ENCODE results near the gene VWDE.

VWDE gene

DNA sequence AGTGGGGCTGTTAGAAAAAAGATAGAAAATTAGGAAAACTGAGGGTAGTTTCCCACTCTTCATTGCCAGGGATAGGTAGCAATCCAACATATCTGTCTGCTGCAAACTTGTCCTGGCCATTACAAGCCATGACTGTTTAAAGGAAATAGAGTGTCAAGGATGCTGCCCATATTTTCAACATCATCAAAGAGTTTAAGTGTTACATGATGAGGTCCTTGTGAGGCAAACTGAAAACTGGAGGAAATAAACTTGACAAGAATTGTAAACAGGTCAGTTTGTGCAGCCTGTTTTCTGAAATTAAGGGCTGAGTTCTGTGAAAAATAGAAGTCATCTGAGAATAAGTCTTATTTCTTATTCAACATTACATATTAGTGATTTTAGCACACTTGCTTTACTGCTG is 78.0 kb downstream of the VWDE start:
- no peak overlapping the region for H2AFZ ChIP-seq

DNA sequence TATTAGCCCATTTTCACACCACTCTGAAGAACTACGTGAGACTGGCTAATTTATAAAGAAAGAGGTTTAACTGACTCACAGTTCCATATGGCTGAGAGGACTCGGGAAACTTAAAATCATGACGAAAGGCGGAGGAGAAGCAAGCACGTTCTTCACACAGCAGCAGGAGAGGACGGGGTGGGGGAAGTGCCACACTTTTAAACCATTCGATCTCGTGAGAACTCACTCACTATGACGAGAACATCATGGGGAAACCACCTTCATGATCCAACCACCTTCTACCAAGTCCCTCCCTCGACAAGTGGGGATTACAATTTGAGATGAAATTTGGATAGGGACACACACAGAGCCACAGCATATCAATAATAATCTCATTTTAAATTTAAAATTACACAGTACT is 80.2 kb downstream of the VWDE start:
- Histone ChIP-seq H3K9ac (no peak overlapping the region), H3K27me3 (ENCODE audit: control insufficient read depth, insufficient read depth, low read length) (no peaks in the 10 kb centered on the region), H3K79me2 (no peaks in the 10 kb centered on the region), H3K36me3 (ENCODE audit: control insufficient read depth, insufficient read depth, low read length) (no peaks in the 10 kb centered on the region), H3K27ac (no peak overlapping the region), H3K4me1 (no peaks in the 10 kb centered on the region), H2AFZ (no peak overlapping the region), H3K4me2 (ENCODE audit: low read length) (no peak overlapping the region), H3K9me3 (ENCODE audit: control insufficient read depth, low read length) (no peaks in the 10 kb centered on the region), H3K4me3 (ENCODE audit: low read depth, low read length) (no peak overlapping the region)
- TF ChIP-seq CTCF (IDR thresholded peaks at IDR 0.05) = no peak

More for the DNA sequence above, 78.0 kb downstream of the VWDE start:
- TF ChIP-seq CTCF (IDR thresholded peaks at IDR 0.05) = no peak
- H3K79me2 ChIP-seq = no peaks in the 10 kb centered on the region
- no peaks in the 10 kb centered on the region for H3K9me3 ChIP-seq (ENCODE audit: control insufficient read depth, low read length)
- no peaks in the 10 kb centered on the region for H3K27me3 ChIP-seq (ENCODE audit: control insufficient read depth, insufficient read depth, low read length)
- no peak overlapping the region for H3K4me2 ChIP-seq (ENCODE audit: low read length)
- no peak overlapping the region for H3K9ac ChIP-seq
- no peaks in the 10 kb centered on the region for H3K4me1 ChIP-seq
- H3K36me3 ChIP-seq (ENCODE audit: control insufficient read depth, insufficient read depth, low read length) = no peaks in the 10 kb centered on the region
- H3K27ac ChIP-seq = no peak overlapping the region
- H3K4me3 ChIP-seq (ENCODE audit: low read depth, low read length) = no peak overlapping the region

GRCh38 chr7:12322903-12323300 is 80.8 kb downstream of the VWDE start:
- H3K4me2 ChIP-seq (ENCODE audit: low read length) = no peak overlapping the region
- H3K79me2 ChIP-seq = no peaks in the 10 kb centered on the region
- no peaks in the 10 kb centered on the region for H3K9me3 ChIP-seq (ENCODE audit: control insufficient read depth, low read length)
- no peak overlapping the region for H3K27ac ChIP-seq
- H3K27me3 ChIP-seq (ENCODE audit: control insufficient read depth, insufficient read depth, low read length) = no peaks in the 10 kb centered on the region
- no peaks in the 10 kb centered on the region for H3K36me3 ChIP-seq (ENCODE audit: control insufficient read depth, insufficient read depth, low read length)
- no peaks in the 10 kb centered on the region for H3K4me1 ChIP-seq
- TF ChIP-seq CTCF (IDR thresholded peaks at IDR 0.05) = no peak
- H3K9ac ChIP-seq = no peak overlapping the region
- H2AFZ ChIP-seq = no peak overlapping the region
- H3K4me3 ChIP-seq (ENCODE audit: low read depth, low read length) = no peak overlapping the region

DNA sequence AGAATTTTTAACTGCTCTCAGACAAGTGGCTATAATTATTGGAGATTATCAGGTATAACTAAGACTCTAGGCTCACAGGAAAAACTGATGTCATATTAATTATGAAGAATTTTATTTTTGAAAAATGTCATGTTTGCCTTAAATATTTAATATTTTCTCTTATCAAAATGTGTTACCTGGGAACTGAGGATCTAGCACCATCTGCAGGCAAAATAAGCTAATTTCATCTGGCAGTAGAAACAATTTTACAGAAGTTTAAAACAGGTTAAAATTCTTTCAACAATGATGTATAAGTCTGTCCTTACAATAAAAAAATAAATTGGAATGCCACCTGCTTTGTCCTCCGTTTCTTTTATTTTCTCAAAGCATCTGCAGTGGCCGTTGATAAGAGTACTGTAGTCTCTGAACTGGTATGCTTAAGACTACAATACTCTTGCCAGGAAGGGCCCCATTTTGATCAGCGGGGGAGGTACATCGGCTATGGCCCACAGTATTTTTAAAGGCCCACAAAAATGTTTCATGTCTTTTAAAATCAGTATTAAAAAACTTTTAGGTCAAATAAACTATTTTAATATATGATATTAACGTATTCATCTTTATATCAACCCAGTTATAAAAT is 81.3 kb downstream of the VWDE start:
- no peaks in the 10 kb centered on the region for H3K79me2 ChIP-seq
- H3K4me1 ChIP-seq = no peaks in the 10 kb centered on the region
- H3K36me3 ChIP-seq (ENCODE audit: control insufficient read depth, insufficient read depth, low read length) = no peaks in the 10 kb centered on the region
- H3K4me3 ChIP-seq (ENCODE audit: low read depth, low read length) = no peak overlapping the region
- no peaks in the 10 kb centered on the region for H3K27me3 ChIP-seq (ENCODE audit: control insufficient read depth, insufficient read depth, low read length)
- H3K27ac ChIP-seq = no peak overlapping the region
- H3K9me3 ChIP-seq (ENCODE audit: control insufficient read depth, low read length) = no peaks in the 10 kb centered on the region
- no peak overlapping the region for H3K4me2 ChIP-seq (ENCODE audit: low read length)
- no peak overlapping the region for H2AFZ ChIP-seq
- no peak overlapping the region for H3K9ac ChIP-seq
- peak; percentile 64 for TF ChIP-seq CTCF (IDR thresholded peaks at IDR 0.05)

GRCh38 chr7:12320987-12321647 is 82.5 kb downstream of the VWDE start:
- no peaks in the 10 kb centered on the region for H3K27me3 ChIP-seq (ENCODE audit: control insufficient read depth, insufficient read depth, low read length)

More at GRCh38 chr7:12320987-12321647, 82.5 kb downstream of the VWDE start:
- Histone ChIP-seq H3K79me2 (no peaks in the 10 kb centered on the region), H3K4me2 (ENCODE audit: low read length) (no peak overlapping the region), H3K4me3 (ENCODE audit: low read depth, low read length) (no peak overlapping the region), H2AFZ (no peak overlapping the region), H3K9ac (no peak overlapping the region), H3K9me3 (ENCODE audit: control insufficient read depth, low read length) (no peaks in the 10 kb centered on the region), H3K4me1 (no peaks in the 10 kb centered on the region), H3K36me3 (ENCODE audit: control insufficient read depth, insufficient read depth, low read length) (no peaks in the 10 kb centered on the region), H3K27ac (no peak overlapping the region)
- TF ChIP-seq CTCF (IDR thresholded peaks at IDR 0.05) = no peak

All from parathyroid adenoma (tissue), 2 donors.